ENCODE measurements around the gene SSUH2. TPM values are rescaled to one million over a fixed set of nuclear protein-coding genes. Genes with fewer than 3 reads are reported as not detected.

SSUH2 gene
- total RNA-seq, 1 experiment from 2014 or later = 6.4 TPM

GRCh38 chr3:8647137-8647985 is 2.8 kb upstream of the SSUH2 start:
- in situ Hi-C loops (cut with HindIII; ENCODE audit: low pct_unique_long_range_greater_than_20kb, low sequenced_read_pairs) = no loop called here

GRCh38 chr3:8646313-8646938 is 1.8 kb upstream of the SSUH2 start:
- in situ Hi-C loops (cut with HindIII; ENCODE audit: low pct_unique_long_range_greater_than_20kb, low sequenced_read_pairs) = no loop called here
- no peak for DNase-seq (ENCODE audit: low read depth)

More at GRCh38 chr3:8647137-8647985, 2.8 kb upstream of the SSUH2 start:
- DNase-seq (ENCODE audit: low read depth) = no peak

GRCh38 chr3:8645712-8646111 is 1.1 kb upstream of the SSUH2 start:
- in situ Hi-C loops (cut with HindIII; ENCODE audit: low pct_unique_long_range_greater_than_20kb, low sequenced_read_pairs) = no loop called here
- DNase-seq (ENCODE audit: low read depth) = no peak

- in situ Hi-C loops (cut with HindIII; ENCODE audit: low pct_unique_long_range_greater_than_20kb, low sequenced_read_pairs) = no loop called here
- no peak for DNase-seq (ENCODE audit: low read depth)
Observed at GRCh38 chr3:8643693-8644365, 769 bp downstream of the SSUH2 start.

- DNase-seq (ENCODE audit: low read depth) = no peak
- in situ Hi-C loops (cut with HindIII; ENCODE audit: low pct_unique_long_range_greater_than_20kb, low sequenced_read_pairs) = no loop called here
Observed at GRCh38 chr3:8642001-8642400, 2.6 kb downstream of the SSUH2 start.

- in situ Hi-C loops (cut with HindIII; ENCODE audit: low pct_unique_long_range_greater_than_20kb, low sequenced_read_pairs) = no loop called here
- no peak for DNase-seq (ENCODE audit: low read depth)
Observed at GRCh38 chr3:8641472-8641871, 3.1 kb downstream of the SSUH2 start.

GRCh38 chr3:8640223-8640622 is 4.4 kb downstream of the SSUH2 start:
- DNase-seq (ENCODE audit: low read depth) = no peak
- in situ Hi-C loops (cut with HindIII; ENCODE audit: low pct_unique_long_range_greater_than_20kb, low sequenced_read_pairs) = no loop called here

GRCh38 chr3:8639659-8640000 is 5.0 kb downstream of the SSUH2 start:
- DNase-seq (ENCODE audit: low read depth) = no peak
- in situ Hi-C loops (cut with HindIII; ENCODE audit: low pct_unique_long_range_greater_than_20kb, low sequenced_read_pairs) = no loop called here

GRCh38 chr3:8638994-8639658 is 5.5 kb downstream of the SSUH2 start:
- peak; percentile 41 for DNase-seq (ENCODE audit: low read depth)
- in situ Hi-C loops (cut with HindIII; ENCODE audit: low pct_unique_long_range_greater_than_20kb, low sequenced_read_pairs) = no loop called here

GRCh38 chr3:8637348-8637747 is 7.2 kb downstream of the SSUH2 start:
- DNase-seq (ENCODE audit: low read depth) = no peak
- in situ Hi-C loops (cut with HindIII; ENCODE audit: low pct_unique_long_range_greater_than_20kb, low sequenced_read_pairs) = no loop called here

GRCh38 chr3:8635631-8636030 is 9.0 kb downstream of the SSUH2 start:
- DNase-seq (ENCODE audit: low read depth) = no peak
- in situ Hi-C loops (cut with HindIII; ENCODE audit: low pct_unique_long_range_greater_than_20kb, low sequenced_read_pairs) = no loop called here

GRCh38 chr3:8635125-8635524 is 9.5 kb downstream of the SSUH2 start:
- DNase-seq (ENCODE audit: low read depth) = no peak
- in situ Hi-C loops (cut with HindIII; ENCODE audit: low pct_unique_long_range_greater_than_20kb, low sequenced_read_pairs) = no loop called here

- in situ Hi-C loops (cut with HindIII; ENCODE audit: low pct_unique_long_range_greater_than_20kb, low sequenced_read_pairs) = no loop called here
Observed at GRCh38 chr3:8632402-8633237, 12.0 kb downstream of the SSUH2 start.

GRCh38 chr3:8631661-8632060 is 12.9 kb downstream of the SSUH2 start:
- in situ Hi-C loops (cut with HindIII; ENCODE audit: low pct_unique_long_range_greater_than_20kb, low sequenced_read_pairs) = no loop called here
- no peak for DNase-seq (ENCODE audit: low read depth)

More at GRCh38 chr3:8632402-8633237, 12.0 kb downstream of the SSUH2 start:
- DNase-seq (ENCODE audit: low read depth) = no peak

GRCh38 chr3:8629151-8630021 is 15.2 kb downstream of the SSUH2 start:
- DNase-seq (ENCODE audit: low read depth) = peak; percentile 93
- in situ Hi-C loops (cut with HindIII; ENCODE audit: low pct_unique_long_range_greater_than_20kb, low sequenced_read_pairs) = no loop called here

GRCh38 chr3:8627949-8628348 is 16.6 kb downstream of the SSUH2 start:
- in situ Hi-C loops (cut with HindIII; ENCODE audit: low pct_unique_long_range_greater_than_20kb, low sequenced_read_pairs) = no loop called here
- no peak for DNase-seq (ENCODE audit: low read depth)

Measured in Caki2 (cell line).